Cardiac muscle cell (in vitro differentiated cells and primary cell): Measurements from ENCODE around the gene FAM131B. TPM values are rescaled to one million over a fixed set of nuclear protein-coding genes. Genes with fewer than 3 reads are reported as not detected.

Experiments used
- DNase-seq, 2 donors: peaks; one replicate each; pipeline versions ENCODE4 v3.0.0 to v3.0.0-alpha.2; 2010 to 2017; ENCODE audit warnings: low read depth in 1 of 2, low spot score in 1 of 2
- H3K27ac ChIP-seq: fragments of 200-600 bp; sonication (generic); 2 replicates; pipeline ENCODE4 v1.5.1; 2016
- H3K27me3 ChIP-seq: fragments of 200-600 bp; sonication (generic); 2 replicates; pipeline ENCODE4 v1.6.0; 2016; ENCODE audit warnings: control low read depth
- H3K36me3 ChIP-seq: fragments of 200-600 bp; sonication (generic); 2 replicates; pipeline ENCODE4 v1.5.1; 2016; ENCODE audit warnings: control low read depth
- H3K4me1 ChIP-seq: fragments of 200-600 bp; sonication (generic); 2 replicates; pipeline ENCODE4 v1.8.1; 2017; ENCODE audit warnings: low read depth, mild to moderate bottlenecking, mixed run types
- H3K4me3 ChIP-seq: fragments of 200-600 bp; sonication (generic); 2 replicates; pipeline ENCODE4 v1.5.1; 2016; ENCODE audit warnings: mild to moderate bottlenecking
- H3K9me3 ChIP-seq: fragments of 200-600 bp; sonication (generic); 2 replicates; pipeline ENCODE4 v1.5.1; 2017; ENCODE audit warnings: low read depth, mild to moderate bottlenecking, control low read depth
- CTCF ChIP-seq: IDR thresholded peaks from 2 replicates; pipeline ENCODE4 v1.5.1; 2012; ENCODE audit warnings: low read depth, mild to moderate bottlenecking, low read length
- polyA plus RNA-seq: library from polyadenylated mRNA; unstranded; fragments of >200 nt; fragmentation: Nextera tagmentation; extraction: Ambion mirVana; gene quantifications from 2 replicates; pipeline ENCODE4 v1.2.1, GENCODE V29; 2016
- total RNA-seq: library from RNA; depleted of rRNA; stranded (reverse); fragments of >200 nt; gene quantifications from 2 replicates; pipeline ENCODE4 v1.2.3, GENCODE V29; 2016

Gene FAM131B
- total and polyA plus RNA-seq, 2 experiments from 2014 or later, result 0.26 to 0.71 TPM

GRCh38 chr7:143401265-143401664, 38.8 kb upstream of the FAM131B start:
- DNase-seq, result no peak
- no peak for TF ChIP-seq CTCF
- Histone ChIP-seq H3K27me3 (no peaks in the 10 kb centered on the region), H3K27ac (no peak overlapping the region), H3K9me3 (no peaks in the 10 kb centered on the region), H3K36me3 (no peaks in the 10 kb centered on the region), H3K4me3 (no peak overlapping the region), H3K4me1 (no peaks in the 10 kb centered on the region)

GRCh38 chr7:143399642-143400041, 37.1 kb upstream of the FAM131B start:
- H3K4me1 ChIP-seq, result no peaks in the 10 kb centered on the region
- no peak for DNase-seq
- H3K27me3 ChIP-seq, result no peaks in the 10 kb centered on the region
- no peak for TF ChIP-seq CTCF
- no peaks in the 10 kb centered on the region for H3K9me3 ChIP-seq
- no peak overlapping the region for H3K4me3 ChIP-seq
- no peak overlapping the region for H3K27ac ChIP-seq
- no peaks in the 10 kb centered on the region for H3K36me3 ChIP-seq

GRCh38 chr7:143399151-143399550, 36.6 kb upstream of the FAM131B start:
- H3K36me3 ChIP-seq, result no peaks in the 10 kb centered on the region
- DNase-seq, result no peak
- no peak overlapping the region for H3K4me3 ChIP-seq
- H3K27ac ChIP-seq, result no peak overlapping the region
- H3K4me1 ChIP-seq, result no peaks in the 10 kb centered on the region
- H3K9me3 ChIP-seq, result no peaks in the 10 kb centered on the region
- H3K27me3 ChIP-seq, result no peaks in the 10 kb centered on the region
- TF ChIP-seq CTCF, result no peak

GRCh38 chr7:143398616-143399015, 36.1 kb upstream of the FAM131B start:
- H3K4me3 ChIP-seq, result no peak overlapping the region
- no peak for TF ChIP-seq CTCF
- DNase-seq, result no peak
- H3K4me1 ChIP-seq, result no peaks in the 10 kb centered on the region
- H3K27me3 ChIP-seq, result no peaks in the 10 kb centered on the region
- no peaks in the 10 kb centered on the region for H3K36me3 ChIP-seq
- no peak overlapping the region for H3K27ac ChIP-seq
- H3K9me3 ChIP-seq, result no peaks in the 10 kb centered on the region

- no peaks in the 10 kb centered on the region for H3K27me3 ChIP-seq
- no peak overlapping the region for H3K27ac ChIP-seq
- no peaks in the 10 kb centered on the region for H3K9me3 ChIP-seq
- no peak overlapping the region for H3K4me3 ChIP-seq
- H3K4me1 ChIP-seq, result no peaks in the 10 kb centered on the region
- DNase-seq, result no peak
- TF ChIP-seq CTCF, result no peak
- H3K36me3 ChIP-seq, result no peaks in the 10 kb centered on the region
Observed at GRCh38 chr7:143397710-143398530, 35.4 kb upstream of the FAM131B start.
